NB4 (cell line): ENCODE data around the gene SLC13A4.

Source experiments
- DNase-seq: peaks from one replicate; pipeline ENCODE4 v3.0.0; 2010; ENCODE audit warnings: low read depth
- H3K4me3 ChIP-seq: one replicate; pipeline ENCODE4 v1.5.1; 2011; ENCODE audit warnings: mild to moderate bottlenecking, low read depth, low read length, moderate library complexity
- CTCF ChIP-seq: IDR thresholded peaks from one replicate; pipeline ENCODE4 v1.5.1; 2012; ENCODE audit warnings: low read depth, low read length
- MAX ChIP-seq: IDR thresholded peaks from 2 replicates; pipeline ENCODE4 v1.6.1; 2011; ENCODE audit warnings: low read depth, low read length
- MYC ChIP-seq: IDR thresholded peaks from 2 replicates; pipeline ENCODE4 v1.6.1; 2011; ENCODE audit warnings: low read depth, low read length
- POLR2A ChIP-seq: IDR thresholded peaks from 2 replicates; pipeline ENCODE4 v1.6.1; 2011; ENCODE audit warnings: mild to moderate bottlenecking; ENCODE audit not compliant: insufficient read length; ENCODE audit errors: extremely low read depth

Gene SLC13A4

GRCh38 chr7:135763261-135763660 is 35.3 kb upstream of the SLC13A4 start:
- TF ChIP-seq MYC: no peak
- TF ChIP-seq POLR2A: no peak
- TF ChIP-seq CTCF: no peak
- TF ChIP-seq MAX: no peak
- DNase-seq: no peak
- H3K4me3 ChIP-seq: no peak overlapping the region

- no peak overlapping the region for H3K4me3 ChIP-seq
- peak; percentile 76 for DNase-seq
- TF ChIP-seq POLR2A: no peak
- TF ChIP-seq MAX: no peak
- TF ChIP-seq CTCF: no peak
- no peak; the same call in 1 of the 2 replicates for TF ChIP-seq MYC
These were observed 33.9 kb upstream of the SLC13A4 start for GRCh38 chr7:135761751-135762488.

DNA sequence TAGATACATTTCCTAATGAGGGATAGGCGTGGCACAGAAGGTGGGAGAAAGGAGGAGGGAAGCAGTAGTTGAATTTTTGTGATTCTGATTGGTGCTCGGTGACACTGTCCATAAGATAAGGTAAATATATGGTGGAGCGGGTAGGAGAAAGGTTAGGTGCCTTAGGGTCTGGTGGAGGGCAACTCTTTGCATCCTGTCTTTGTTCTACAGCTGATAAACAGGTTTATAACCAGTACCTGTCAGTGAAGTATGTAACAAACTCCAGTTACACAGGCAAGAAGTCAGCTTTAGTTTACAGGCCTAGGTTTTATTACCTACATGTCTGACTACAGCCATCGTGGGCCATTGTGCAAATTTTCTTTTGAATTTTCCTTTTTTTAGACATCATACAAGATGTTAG is 31.5 kb upstream of the SLC13A4 start:
- no peak overlapping the region for H3K4me3 ChIP-seq
- no peak for TF ChIP-seq MAX
- TF ChIP-seq MYC: no peak
- TF ChIP-seq POLR2A: no peak
- TF ChIP-seq CTCF: no peak
- DNase-seq: no peak

GRCh38 chr7:135758531-135758932 is 30.5 kb upstream of the SLC13A4 start:
- DNase-seq: no peak
- TF ChIP-seq MAX (no peak), CTCF (no peak), MYC (no peak), POLR2A (no peak)
- H3K4me3 ChIP-seq: no peak overlapping the region

- no peak for DNase-seq
- no peak for TF ChIP-seq MAX
- no peak for TF ChIP-seq MYC
- TF ChIP-seq CTCF: no peak
- TF ChIP-seq POLR2A: no peak
- no peak overlapping the region for H3K4me3 ChIP-seq
These were observed 29.9 kb upstream of the SLC13A4 start for GRCh38 chr7:135757719-135758411.

GRCh38 chr7:135756191-135756590 is 28.2 kb upstream of the SLC13A4 start:
- no peak for TF ChIP-seq MAX
- no peak for TF ChIP-seq MYC
- peak; percentile 20 for DNase-seq
- H3K4me3 ChIP-seq: no peak overlapping the region
